GM12878 (cell line): ENCODE results near the gene CACNG1. TPM values are rescaled to one million over a fixed set of nuclear protein-coding genes. Genes with fewer than 3 reads are reported as not detected.

Experiments used
- ATAC-seq: fragments of 200-7000 bp; cut with Tn5 transposase; 3 replicates; pipeline ENCODE4 v1.9.1; 2020; ENCODE audit warnings: mild to moderate bottlenecking, moderate library complexity
- BruUV-seq: library from RNA; stranded (reverse); fragments of 400-500 nt; replicated peaks from 2 replicates; lab custom pipeline; 2021; lab: Mats Ljungman, UMichigan
- CTCF ChIA-PET: fragments of 300-600 bp; sonication (Branson Sonifier 250); formaldehyde crosslinking; extraction: SDS; loops from one replicate; lab custom pipeline; 2021; ENCODE audit warnings: inconsistent platforms; lab: Yijun Ruan, JAX
- POLR2A ChIA-PET: fragments of 350-600 bp; formaldehyde crosslinking; extraction: SDS; loops from one replicate; lab custom pipeline; 2021; ENCODE audit warnings: inconsistent platforms; lab: Charles Lee
- RAD21 ChIA-PET: fragments of 300-600 bp; sonication (Branson Sonifier 250); formaldehyde crosslinking; loops from one replicate; lab custom pipeline; 2023; ENCODE audit warnings: antibody characterized with exemption; ENCODE audit not compliant: unreplicated experiment; lab: Charles Lee
- SMC1A ChIA-PET: fragments of 300-600 bp; sonication (Branson Sonifier 250); formaldehyde crosslinking; loops from one replicate; lab custom pipeline; 2023; ENCODE audit not compliant: unreplicated experiment, uncharacterized antibody; lab: Charles Lee
- DNase-seq: peaks from one replicate; pipeline ENCODE4 v3.0.0-alpha.2; 2011; ENCODE audit warnings: low read depth, low spot score
- FAIRE-seq: peaks from 3 replicates; lab custom pipeline; 2011; peaks lifted over from hg19 to GRCh38; lab: Jason Lieb, UNC
- H2AFZ ChIP-seq: 2 replicates; pipeline ENCODE4 v1.6.0; 2011; ENCODE audit warnings: low read depth, low read length, control low read depth; ENCODE audit not compliant: control insufficient read depth
- H3K27ac ChIP-seq: 2 replicates; pipeline ENCODE4 v1.5.1; 2011; ENCODE audit warnings: control low read depth; ENCODE audit not compliant: control insufficient read depth, insufficient read depth
- H3K27me3 ChIP-seq, 2 experiments: replicated peaks in 1 of 2; 2 replicates each; pipeline versions ENCODE4 v1.6.0 to v1.6.1; 2011; ENCODE audit warnings: low read length in 1 of 2; ENCODE audit not compliant: control insufficient read depth in 2 of 2, insufficient read depth in 2 of 2
- H3K36me3 ChIP-seq, 2 experiments: 2 replicates each; pipeline ENCODE4 v1.5.1; 2011; ENCODE audit warnings: low read length in 1 of 2; ENCODE audit not compliant: control insufficient read depth in 2 of 2, insufficient read depth in 2 of 2
- H3K4me1 ChIP-seq: 2 replicates; pipeline ENCODE4 v1.6.1; 2011; ENCODE audit warnings: mild to moderate bottlenecking, low read length, moderate library complexity, mixed read lengths; ENCODE audit not compliant: control insufficient read depth, insufficient read depth
- H3K4me2 ChIP-seq: 2 replicates; pipeline ENCODE4 v1.6.0; 2011; ENCODE audit warnings: control low read depth; ENCODE audit not compliant: control insufficient read depth, insufficient read depth
- H3K4me3 ChIP-seq: fragments of 200-600 bp; sonication (generic); 2 replicates; pipeline ENCODE4 v1.5.1; 2016
- H3K79me2 ChIP-seq: 2 replicates; pipeline ENCODE4 v1.6.0; 2011; ENCODE audit warnings: low read length; ENCODE audit not compliant: control insufficient read depth, insufficient read depth
- H3K9ac ChIP-seq: 2 replicates; pipeline ENCODE4 v1.8.0; 2011; ENCODE audit warnings: low read length, control low read depth, mixed read lengths; ENCODE audit not compliant: control insufficient read depth, insufficient read depth
- H3K9me3 ChIP-seq: replicated peaks from 3 replicates; pipeline ENCODE4 v1.5.1; 2011; ENCODE audit warnings: mild to moderate bottlenecking, low read length; ENCODE audit not compliant: control insufficient read depth, insufficient read depth
- H4K20me1 ChIP-seq: 2 replicates; pipeline ENCODE4 v1.6.0; 2011; ENCODE audit not compliant: control insufficient read depth, insufficient read depth
- BHLHE40 ChIP-seq, 2 experiments: fragments of 450-650 bp in 1 of 2; IDR thresholded peaks; 2 replicates each; pipeline ENCODE4 v1.6.1; 2011 to 2017; ENCODE audit warnings: low read depth in 2 of 2, borderline replicate concordance in 1 of 2, improper control_type of control experiment in 1 of 2, low read length in 1 of 2, mild to moderate bottlenecking in 1 of 2
- CREB1 ChIP-seq: IDR thresholded peaks from 2 replicates; pipeline ENCODE4 v1.6.1; 2012; ENCODE audit warnings: low read depth, mild to moderate bottlenecking, inconsistent platforms
- E4F1 ChIP-seq: fragments of 450-650 bp; IDR thresholded peaks from 2 replicates; pipeline ENCODE4 v1.6.1; 2018; ENCODE audit warnings: borderline replicate concordance, mild to moderate bottlenecking; ENCODE audit not compliant: partially characterized antibody
- GABPA ChIP-seq: IDR thresholded peaks from 2 replicates; pipeline ENCODE4 v1.6.1; 2014; ENCODE audit warnings: antibody characterized with exemption, low read depth, mild to moderate bottlenecking, inconsistent platforms
- PAX8 ChIP-seq: fragments of 450-650 bp; IDR thresholded peaks from 2 replicates; pipeline ENCODE4 v1.6.1; 2017; ENCODE audit warnings: mild to moderate bottlenecking, moderate library complexity
- ZNF24 ChIP-seq: fragments of 450-650 bp; IDR thresholded peaks from 2 replicates; pipeline ENCODE4 v1.6.1; 2017; ENCODE audit warnings: antibody characterized with exemption, mild to moderate bottlenecking
- WGBS: methylation state at CpG from one replicate; pipeline ENCODE4 v1.1.6; 2016; ENCODE audit warnings: low lambda C conversion rate; ENCODE audit not compliant: insufficient replicate concordance, insufficient coverage; ENCODE audit errors: missing lambda C conversion rate; 5-methylcytosine and 5-hydroxymethylcytosine counted together
- in situ Hi-C: fragments of 300-500 bp; cut with MboI; formaldehyde crosslinking; loops from 9 replicates; pipeline ENCODE4 v1.14.3; 2018; ENCODE audit warnings: mixed read lengths
- intact Hi-C: fragments of 100-400 bp; cut with micrococcal nuclease; formaldehyde crosslinking; loops from one replicate; pipeline ENCODE4 v1.14.2; 2022; ENCODE audit not compliant: unreplicated experiment
- polyA plus RNA-seq, 11 experiments: library from polyadenylated mRNA; depleted of rRNA in 4 of 11; unstranded in 6 of 11; stranded (reverse) in 5 of 11; fragments of >200 nt; fragmentation: Nextera tagmentation in 4 of 11; fragmentation: Illumina TruSeq in 1 of 11; extraction: Ambion mirVana in 4 of 11; extraction: Trizol in 1 of 11; gene quantifications; 1 replicate in 1 of 11; 2 replicates in 10 of 11; pipeline versions ENCODE4 v1.2.1 to v1.2.3, GENCODE V29; 2011 to 2016; ENCODE audit warnings: inconsistent platforms in 2 of 11, missing spikeins in 2 of 11, low read depth in 1 of 11
- total RNA-seq, 4 experiments: library from RNA; depleted of rRNA in 3 of 4; stranded (reverse); fragments of >200 nt in 3 of 4; fragmentation: Illumina TruSeq in 1 of 4; extraction: Trizol in 1 of 4; gene quantifications; 2 replicates each; pipeline versions ENCODE4 v1.2.1 to v1.2.3, GENCODE V29; 2013 to 2021

The CACNG1 gene
- total and polyA plus RNA-seq, 10 of the 15 experiments (the other 5 are each of a cell fraction or from before 2014, with no cell fraction given): not detected

GRCh38 chr17:67072885-67073284 lies 28.5 kb downstream of the CACNG1 start:
- H3K9ac ChIP-seq: no peak overlapping the region
- no peaks in the 10 kb centered on the region for H3K9me3 ChIP-seq
- no TSS peak for BruUV-seq
- TF ChIP-seq ZNF24 (no peak), GABPA (no peak), PAX8 (no peak), BHLHE40 (IDR thresholded peaks at IDR 0.05; ENCODE audit: borderline replicate concordance in 1 of 2, low read depth in 2 of 2, low read length in 1 of 2) (no peak)
- intact Hi-C loops: no loop called here
- ChIA-PET POLR2A (no interaction called here), RAD21 (no interaction called here), CTCF (no interaction called here), SMC1A (no interaction called here)
- no peak overlapping the region for H3K4me3 ChIP-seq
- ATAC-seq (no peak), DNase-seq (no peak), FAIRE-seq (no peak)
- no peak overlapping the region for H2AFZ ChIP-seq
- in situ Hi-C loops: no loop called here
- no peak overlapping the region for H3K4me2 ChIP-seq
- 44% methylated on average over 3 of the region's 3 CpGs for WGBS
- peaks cover 0 to 3% of the 10 kb centered on the region in 2 experiments; a peak in 1 of 4 replicates for H3K36me3 ChIP-seq
- no peak overlapping the region for H3K27ac ChIP-seq
- H4K20me1 ChIP-seq: no peaks in the 10 kb centered on the region
- H3K27me3 ChIP-seq: no peaks in the 10 kb centered on the region
- no peaks in the 10 kb centered on the region for H3K4me1 ChIP-seq
- no peaks in the 10 kb centered on the region for H3K79me2 ChIP-seq

- FAIRE-seq (peak; percentile 7), ATAC-seq (no peak), DNase-seq (no peak)
- in situ Hi-C loops: no loop called here
- no peak overlapping the region for H3K9ac ChIP-seq
- no peak overlapping the region for H3K4me2 ChIP-seq
- SMC1A ChIA-PET: interaction anchor here (1.9 kb wide), 1 partner anchor 32 kb away, joined by 5 read pairs; no protein-coding TSS in a partner anchor
- H4K20me1 ChIP-seq: no peaks in the 10 kb centered on the region
- no peaks in the 10 kb centered on the region for H3K4me1 ChIP-seq
- RAD21 ChIA-PET: no interaction called here
- TF ChIP-seq ZNF24: no peak
- no peak for TF ChIP-seq E4F1
- TF ChIP-seq CREB1: no peak
- 94% methylated on average over 3 of the region's 3 CpGs for WGBS
- H3K4me3 ChIP-seq: no peak overlapping the region
- CTCF ChIA-PET: interaction anchor here (1.0 kb wide), 1 partner anchor 347 kb away, joined by 3 read pairs; no protein-coding TSS in a partner anchor
- BruUV-seq: no TSS peak
- POLR2A ChIA-PET: no interaction called here
- H3K27me3 ChIP-seq: no peaks in the 10 kb centered on the region
- peaks cover 0 to 7% of the 10 kb centered on the region in 2 experiments; a peak in 2 of 4 replicates for H3K36me3 ChIP-seq
- H3K79me2 ChIP-seq: no peaks in the 10 kb centered on the region
- no peak overlapping the region for H3K27ac ChIP-seq
- no peak overlapping the region for H2AFZ ChIP-seq
- intact Hi-C loops: no loop called here
- H3K9me3 ChIP-seq: no peaks in the 10 kb centered on the region
Measured at GRCh38 chr17:67074781-67075180, 30.4 kb downstream of the CACNG1 start.
